CD4-positive, alpha-beta T cell treated with Interleukin-17A for 1 hour (primary cell): ENCODE results near the gene ELMO1.

Experiments used
- DNase-seq: peaks from one replicate; pipeline ENCODE4 v3.0.0-alpha.2; 2020

The ELMO1 gene

GRCh38 chr7:37290731-37291130, 157.9 kb downstream of the ELMO1 start:
- no peak for DNase-seq

GRCh38 chr7:37289781-37290180, 158.9 kb downstream of the ELMO1 start:
- DNase-seq: no peak

- no peak for DNase-seq
Observed at GRCh38 chr7:37289367-37289766, 159.3 kb downstream of the ELMO1 start.

- no peak for DNase-seq
Observed at GRCh38 chr7:37287131-37287855, 161.4 kb downstream of the ELMO1 start.

- no peak for DNase-seq
Observed at GRCh38 chr7:37286454-37286832, 162.2 kb downstream of the ELMO1 start.

- peak; percentile 16 for DNase-seq
Observed at GRCh38 chr7:37285706-37286453, 162.8 kb downstream of the ELMO1 start.

- peak; percentile 56 for DNase-seq
Observed at GRCh38 chr7:37284805-37285231, 163.8 kb downstream of the ELMO1 start.

GRCh38 chr7:37284285-37284684, 164.4 kb downstream of the ELMO1 start:
- DNase-seq: no peak

GRCh38 chr7:37283716-37284115, 164.9 kb downstream of the ELMO1 start:
- no peak for DNase-seq

- DNase-seq: no peak
Observed at GRCh38 chr7:37282927-37283326, 165.7 kb downstream of the ELMO1 start.

GRCh38 chr7:37282093-37282444, 166.6 kb downstream of the ELMO1 start:
- DNase-seq: no peak

GRCh38 chr7:37281368-37282092, 167.1 kb downstream of the ELMO1 start:
- DNase-seq: no peak

- DNase-seq: no peak
Observed at GRCh38 chr7:37277513-37277912, 171.2 kb downstream of the ELMO1 start.

GRCh38 chr7:37275078-37275710, 173.5 kb downstream of the ELMO1 start:
- DNase-seq: no peak

- no peak for DNase-seq
Observed at GRCh38 chr7:37273891-37274290, 174.8 kb downstream of the ELMO1 start.

GRCh38 chr7:37269711-37270508, 178.8 kb downstream of the ELMO1 start:
- no peak for DNase-seq

GRCh38 chr7:37267251-37267650, 181.4 kb downstream of the ELMO1 start:
- no peak for DNase-seq

- no peak for DNase-seq
Observed at GRCh38 chr7:37265876-37266275, 182.8 kb downstream of the ELMO1 start.

GRCh38 chr7:37265006-37265405, 183.7 kb downstream of the ELMO1 start:
- no peak for DNase-seq

GRCh38 chr7:37262181-37262580, 186.5 kb downstream of the ELMO1 start:
- no peak for DNase-seq

- no peak for DNase-seq
Observed at GRCh38 chr7:37259319-37259821, 189.3 kb downstream of the ELMO1 start.

GRCh38 chr7:37256631-37257030, 192.0 kb downstream of the ELMO1 start:
- no peak for DNase-seq
